ENCODE results near the gene PPP1R9B.
A peak's percentile ranks its signal among the peaks of the same experiment; 100 is the strongest.

PPP1R9B gene

DNA sequence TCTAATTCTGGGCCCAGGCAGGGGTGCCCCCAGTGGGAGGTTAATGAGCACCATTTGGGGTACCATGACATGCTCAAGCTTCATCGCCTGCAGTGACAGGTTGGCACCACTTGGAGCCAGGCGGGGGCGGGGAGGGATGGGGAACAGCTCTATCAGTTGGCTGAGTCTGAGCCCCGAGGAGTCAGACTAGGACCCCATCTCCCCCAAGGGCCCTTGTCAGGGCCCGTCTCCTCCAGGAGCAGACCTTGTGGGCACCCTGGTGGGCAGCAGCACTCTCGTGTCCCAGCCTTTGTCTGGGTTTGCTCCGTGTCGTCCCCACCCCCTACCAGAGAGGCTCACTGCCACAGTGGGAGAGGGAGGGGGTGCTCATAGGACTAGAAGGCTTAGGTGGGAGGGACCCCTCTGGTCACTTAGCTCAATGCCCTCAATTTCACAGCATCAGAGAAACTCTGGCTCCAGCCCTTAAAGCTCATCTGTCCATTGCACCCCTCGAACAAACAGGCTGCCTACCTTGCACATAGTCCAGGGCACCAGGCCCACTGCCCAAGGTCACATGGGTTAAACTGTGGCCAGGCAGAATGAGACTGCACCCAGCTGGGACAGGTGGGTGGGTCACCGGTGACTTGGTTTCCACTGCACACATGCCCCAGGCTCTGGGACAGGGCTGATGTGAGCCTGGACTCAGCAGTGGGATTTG lies 4.1 kb downstream of the PPP1R9B start:
- Histone ChIP-seq H3F3A (ENCODE audit: insufficient read depth, low read length) (no peaks in the 10 kb centered on the region), H3K4me2 (ENCODE audit: low read length) (peak overlapping the region; percentile 69), H3K36me3 (ENCODE audit: insufficient read depth, low read length) (peaks cover 42% of the 10 kb centered on the region), H3K9me2 (ENCODE audit: low read depth, low read length) (no peaks in the 10 kb centered on the region), H3K27ac (ENCODE audit: low read depth, low read length, poor library complexity, severe bottlenecking) (peak overlapping the region; percentile 66), H3K4me1 (ENCODE audit: insufficient read depth, low read length, severe bottlenecking) (peaks cover 24% of the 10 kb centered on the region), H3K27me3 (ENCODE audit: insufficient read depth, low read length) (no peaks in the 10 kb centered on the region), H2AFZ (ENCODE audit: low read length) (no peak overlapping the region), H3K4me3 (ENCODE audit: low read depth, low read length, poor library complexity, severe bottlenecking) (peak overlapping the region; percentile 80), H4K20me1 (ENCODE audit: insufficient read depth, low read length) (no peaks in the 10 kb centered on the region), H3K9me3 (ENCODE audit: low read length) (no peaks in the 10 kb centered on the region), H3K79me2 (ENCODE audit: insufficient read depth, low read length) (no peaks in the 10 kb centered on the region), H3K9ac (ENCODE audit: low read length) (no peak overlapping the region; the same call in 1 of the 2 replicates)
- no peak for TF ChIP-seq EZH2 (IDR thresholded peaks at IDR 0.05; ENCODE audit: borderline replicate concordance, low read length)
- TF ChIP-seq, protein P1, sequence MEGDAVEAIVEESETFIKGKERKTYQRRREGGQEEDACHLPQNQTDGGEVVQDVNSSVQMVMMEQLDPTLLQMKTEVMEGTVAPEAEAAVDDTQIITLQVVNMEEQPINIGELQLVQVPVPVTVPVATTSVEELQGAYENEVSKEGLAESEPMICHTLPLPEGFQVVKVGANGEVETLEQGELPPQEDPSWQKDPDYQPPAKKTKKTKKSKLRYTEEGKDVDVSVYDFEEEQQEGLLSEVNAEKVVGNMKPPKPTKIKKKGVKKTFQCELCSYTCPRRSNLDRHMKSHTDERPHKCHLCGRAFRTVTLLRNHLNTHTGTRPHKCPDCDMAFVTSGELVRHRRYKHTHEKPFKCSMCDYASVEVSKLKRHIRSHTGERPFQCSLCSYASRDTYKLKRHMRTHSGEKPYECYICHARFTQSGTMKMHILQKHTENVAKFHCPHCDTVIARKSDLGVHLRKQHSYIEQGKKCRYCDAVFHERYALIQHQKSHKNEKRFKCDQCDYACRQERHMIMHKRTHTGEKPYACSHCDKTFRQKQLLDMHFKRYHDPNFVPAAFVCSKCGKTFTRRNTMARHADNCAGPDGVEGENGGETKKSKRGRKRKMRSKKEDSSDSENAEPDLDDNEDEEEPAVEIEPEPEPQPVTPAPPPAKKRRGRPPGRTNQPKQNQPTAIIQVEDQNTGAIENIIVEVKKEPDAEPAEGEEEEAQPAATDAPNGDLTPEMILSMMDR (IDR thresholded peaks at IDR 0.05; ENCODE audit: low read length) = peak; percentile 12; the same call in 1 of the 2 replicates

DNA sequence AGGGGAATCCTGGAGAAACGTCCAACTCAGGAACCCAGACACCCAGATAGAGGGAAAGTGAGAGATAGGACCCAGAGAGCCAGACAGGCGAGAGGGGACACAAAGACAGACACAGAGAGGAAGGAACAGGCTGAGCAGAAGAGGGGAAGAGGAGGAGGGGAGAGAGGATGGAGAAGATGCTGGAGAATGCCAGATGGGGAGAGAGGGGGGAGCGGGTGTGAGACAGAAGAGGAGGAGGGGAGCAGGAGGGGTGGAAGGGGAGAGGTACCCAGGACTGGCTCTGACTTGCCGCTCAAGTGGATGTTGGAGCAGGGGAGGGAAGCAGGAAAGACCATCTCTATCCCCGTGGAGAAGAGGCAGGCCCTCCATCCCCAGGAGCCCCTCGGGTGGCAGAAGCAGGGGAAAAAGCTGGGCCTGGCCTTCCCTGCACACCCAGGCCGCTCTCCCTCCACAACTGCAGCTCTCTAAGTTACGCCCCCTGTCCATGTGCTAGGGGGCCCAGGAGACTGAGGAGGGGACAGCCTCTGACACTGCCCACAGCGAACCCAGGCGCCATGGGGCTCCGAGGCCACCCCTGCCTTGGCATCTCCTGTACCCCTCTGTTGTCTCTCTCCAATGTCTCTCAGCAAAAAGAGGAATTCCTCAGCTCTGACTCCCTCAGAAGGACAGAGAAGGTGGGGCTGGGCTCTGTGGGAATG lies 4.8 kb downstream of the PPP1R9B start:
- Histone ChIP-seq H3F3A (ENCODE audit: insufficient read depth, low read length) (no peaks in the 10 kb centered on the region), H3K9me3 (ENCODE audit: low read length) (no peaks in the 10 kb centered on the region), H3K79me2 (ENCODE audit: insufficient read depth, low read length) (no peaks in the 10 kb centered on the region), H3K4me3 (ENCODE audit: low read depth, low read length, poor library complexity, severe bottlenecking) (no peak overlapping the region), H2AFZ (ENCODE audit: low read length) (no peak overlapping the region), H3K9ac (ENCODE audit: low read length) (no peak overlapping the region), H3K27ac (ENCODE audit: low read depth, low read length, poor library complexity, severe bottlenecking) (peak overlapping the region; percentile 66), H3K9me2 (ENCODE audit: low read depth, low read length) (no peaks in the 10 kb centered on the region), H4K20me1 (ENCODE audit: insufficient read depth, low read length) (no peaks in the 10 kb centered on the region), H3K4me2 (ENCODE audit: low read length) (peak overlapping the region; percentile 69; the same call in 1 of the 2 replicates), H3K36me3 (ENCODE audit: insufficient read depth, low read length) (peaks cover 49% of the 10 kb centered on the region), H3K4me1 (ENCODE audit: insufficient read depth, low read length, severe bottlenecking) (peaks cover 21% of the 10 kb centered on the region), H3K27me3 (ENCODE audit: insufficient read depth, low read length) (no peaks in the 10 kb centered on the region)
- TF ChIP-seq EZH2 (IDR thresholded peaks at IDR 0.05; ENCODE audit: borderline replicate concordance, low read length) = no peak
- TF ChIP-seq, protein P1 (IDR thresholded peaks at IDR 0.05; ENCODE audit: low read length) = no peak

DNA sequence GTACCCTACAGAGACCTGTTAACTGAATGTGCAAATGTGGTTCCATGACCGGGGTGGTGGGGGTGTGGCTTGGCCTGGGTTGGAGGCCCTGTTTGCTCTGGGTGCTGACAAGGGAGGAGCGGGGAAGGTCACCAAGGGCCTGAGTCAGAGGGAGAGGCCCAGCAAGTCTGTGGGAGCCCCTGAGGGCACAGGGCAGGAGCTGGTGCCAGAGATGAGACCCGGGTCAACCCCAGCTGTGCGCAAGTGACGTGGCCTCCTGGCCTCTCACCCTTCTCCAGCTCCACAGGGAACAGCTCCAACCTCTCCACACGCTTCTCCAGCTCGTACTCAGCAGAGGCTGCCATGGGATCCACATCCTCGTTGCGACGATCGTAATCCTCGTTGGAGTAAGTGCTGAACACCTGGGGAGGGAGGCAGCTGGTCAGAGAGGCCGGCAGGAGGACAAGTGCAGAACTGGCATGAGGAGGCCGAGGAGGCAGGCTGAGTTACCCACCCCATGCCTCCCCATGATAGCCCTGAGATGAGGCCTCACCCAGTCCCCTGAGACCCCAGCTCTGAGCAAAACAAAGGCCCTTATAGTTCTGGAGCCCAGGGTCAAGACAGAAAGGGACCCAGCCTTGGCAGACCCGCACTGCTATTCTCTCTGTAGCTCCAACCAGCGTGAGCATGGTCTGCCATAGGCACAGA lies 5.5 kb downstream of the PPP1R9B start:
- H3K4me1 ChIP-seq (ENCODE audit: insufficient read depth, low read length, severe bottlenecking) = peaks cover 21% of the 10 kb centered on the region
- H3K9me2 ChIP-seq (ENCODE audit: low read depth, low read length) = no peaks in the 10 kb centered on the region
- no peaks in the 10 kb centered on the region for H3K9me3 ChIP-seq (ENCODE audit: low read length)
- no peak overlapping the region for H3K4me3 ChIP-seq (ENCODE audit: low read depth, low read length, poor library complexity, severe bottlenecking)
- no peak overlapping the region for H3K4me2 ChIP-seq (ENCODE audit: low read length)
- H2AFZ ChIP-seq (ENCODE audit: low read length) = no peak overlapping the region
- H3K36me3 ChIP-seq (ENCODE audit: insufficient read depth, low read length) = peaks cover 55% of the 10 kb centered on the region
- H3K79me2 ChIP-seq (ENCODE audit: insufficient read depth, low read length) = no peaks in the 10 kb centered on the region
- H3K27me3 ChIP-seq (ENCODE audit: insufficient read depth, low read length) = no peaks in the 10 kb centered on the region
- H3K27ac ChIP-seq (ENCODE audit: low read depth, low read length, poor library complexity, severe bottlenecking) = peak overlapping the region; percentile 66
- H4K20me1 ChIP-seq (ENCODE audit: insufficient read depth, low read length) = no peaks in the 10 kb centered on the region
- no peaks in the 10 kb centered on the region for H3F3A ChIP-seq (ENCODE audit: insufficient read depth, low read length)
- H3K9ac ChIP-seq (ENCODE audit: low read length) = no peak overlapping the region
- TF ChIP-seq, protein P1 (IDR thresholded peaks at IDR 0.05; ENCODE audit: low read length) = no peak
- no peak for TF ChIP-seq EZH2 (IDR thresholded peaks at IDR 0.05; ENCODE audit: borderline replicate concordance, low read length)
